Measurements from ENCODE around the gene MYOM3.
"Not testable (repeated sequence)": the region's sequence is repeated elsewhere in the genome, so short reads cannot be mapped to it uniquely, and the experiment has no call there.

The MYOM3 gene

DNA sequence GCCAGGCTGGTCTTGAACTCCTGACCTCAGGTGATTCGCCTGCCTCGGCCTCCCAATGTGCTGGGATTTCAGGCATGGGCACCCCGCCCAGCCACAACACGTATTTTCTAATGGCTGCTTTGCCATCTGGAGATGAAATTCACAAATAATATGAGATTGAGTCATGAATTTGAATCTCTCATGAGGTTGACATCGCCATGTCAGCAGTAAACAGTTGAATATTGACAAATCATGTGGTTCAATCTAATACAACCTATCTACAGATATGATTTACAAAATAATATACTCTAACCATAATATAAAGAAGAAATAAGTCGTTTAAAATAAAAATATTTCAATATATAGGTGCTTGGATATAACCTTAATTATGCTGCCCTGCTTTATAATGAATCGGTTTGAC, 42.1 kb downstream of the MYOM3 start:
- DNase-seq, result no peak

DNA sequence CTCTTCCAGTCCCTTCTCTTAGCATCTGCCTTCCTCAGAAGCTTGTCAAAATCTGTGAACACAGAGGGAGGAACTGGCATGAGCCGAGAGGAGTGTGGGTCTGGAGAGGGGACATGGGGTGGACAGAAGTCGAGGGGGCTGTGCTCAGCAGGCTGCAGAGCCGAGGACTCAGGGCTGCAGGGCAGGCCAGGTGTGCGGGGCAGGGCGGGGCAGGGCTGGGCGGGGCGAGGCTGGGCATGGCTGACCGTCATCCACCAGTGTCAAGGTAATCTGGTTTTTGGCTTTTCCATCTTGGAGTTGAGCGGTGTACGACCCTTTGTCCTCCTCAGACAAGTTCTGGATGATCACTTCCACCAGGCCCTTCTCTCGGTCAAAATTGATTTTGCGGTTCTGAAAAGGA, 44.0 kb downstream of the MYOM3 start:
- DNase-seq, result no peak

DNA sequence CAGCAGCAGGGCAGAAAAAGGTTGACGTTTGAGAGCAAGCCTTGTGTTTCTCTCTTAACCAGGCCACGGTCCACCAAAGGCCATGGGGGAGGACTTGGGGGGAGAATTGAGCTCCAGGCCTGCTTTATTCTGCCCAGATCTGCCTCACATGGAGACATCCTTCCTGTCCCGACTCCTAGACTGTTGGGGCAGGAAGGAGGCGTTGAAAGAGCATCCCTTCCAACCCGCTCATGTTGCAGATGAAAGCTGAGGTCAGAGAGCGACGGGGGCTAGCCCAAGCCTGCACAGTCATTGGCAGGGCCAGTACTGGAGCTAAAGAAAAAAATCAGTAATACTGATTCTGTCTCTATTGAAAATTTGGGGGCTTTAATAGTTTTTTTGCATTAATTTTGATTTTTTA, 46.6 kb downstream of the MYOM3 start:
- no peak for DNase-seq

DNA sequence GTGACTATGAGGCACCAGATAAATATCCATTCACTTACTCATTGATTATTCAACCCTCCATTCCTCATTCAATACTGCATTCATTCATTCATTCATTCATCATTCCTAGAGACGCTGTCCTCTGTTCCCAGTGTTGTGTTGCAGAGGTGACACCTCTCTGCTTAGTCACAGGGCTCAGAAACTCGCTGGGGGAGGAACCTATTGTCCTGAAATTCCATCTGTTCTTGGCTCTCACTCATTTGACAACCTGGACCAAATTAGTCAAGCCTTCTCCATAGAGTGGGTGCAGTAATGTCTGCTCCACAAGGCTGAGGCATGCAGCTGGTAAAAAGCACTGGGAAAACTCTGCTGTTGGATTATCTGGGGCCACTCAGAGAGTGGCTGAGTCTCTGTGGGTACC, 49.7 kb downstream of the MYOM3 start:
- no peak for DNase-seq

DNA sequence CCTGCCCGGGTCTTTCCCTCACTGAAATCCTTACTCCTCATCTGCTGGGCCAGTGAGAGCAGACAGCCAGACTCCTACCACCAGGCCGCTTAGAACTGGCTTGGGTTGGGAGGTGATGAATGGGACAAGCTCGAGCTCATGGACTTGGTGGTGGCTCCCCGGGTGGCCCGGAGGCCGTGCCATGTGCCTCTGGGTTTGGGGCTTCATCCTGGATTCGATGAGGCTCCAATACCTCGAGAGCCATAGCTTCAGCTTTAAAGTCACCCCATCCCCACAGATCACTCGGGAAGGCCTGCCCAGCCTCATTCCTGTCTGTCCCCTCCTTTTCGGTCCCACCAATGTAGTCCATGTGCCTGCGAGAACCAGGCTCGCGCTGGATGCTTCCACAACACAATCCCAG, 51.5 kb downstream of the MYOM3 start:
- no peak for DNase-seq

DNA sequence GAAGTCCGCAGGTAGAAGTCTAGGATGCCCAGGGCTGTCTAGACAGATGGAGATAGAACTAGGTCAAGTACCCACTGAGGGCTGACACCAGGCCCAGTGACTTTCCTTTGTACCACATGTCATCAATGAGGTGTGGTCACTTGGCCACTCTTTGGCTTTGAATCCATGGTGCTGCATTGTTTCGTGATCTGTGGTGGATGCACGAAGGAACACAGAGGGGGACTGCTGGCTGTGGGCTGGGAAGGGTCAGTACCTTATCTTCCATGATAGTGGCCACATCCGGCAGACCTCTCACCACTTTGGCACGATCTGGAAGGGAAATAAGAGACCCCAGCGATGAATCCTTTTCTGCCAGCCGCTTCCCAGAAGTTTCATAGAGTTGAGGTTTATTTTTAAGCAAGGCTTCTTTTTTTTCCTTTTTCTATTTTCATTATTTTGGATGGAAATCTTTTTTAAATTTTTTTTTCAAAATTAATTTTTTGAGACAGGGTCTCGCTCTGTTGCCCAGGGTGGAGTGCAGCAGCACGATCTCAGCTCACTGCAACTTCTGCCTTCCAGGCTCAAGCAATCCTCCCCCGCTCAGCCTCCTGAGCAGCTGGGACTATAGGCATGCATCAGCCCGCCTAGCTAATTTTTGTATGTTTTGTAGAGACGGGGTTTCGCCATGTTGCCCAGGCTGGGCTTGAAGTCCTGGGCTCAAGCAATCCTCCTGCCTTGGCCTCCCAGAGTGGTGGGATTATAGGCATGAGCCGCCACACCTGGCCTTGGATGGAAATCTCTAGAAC, 53.1 kb downstream of the MYOM3 start:
- DNase-seq, result no peak

DNA sequence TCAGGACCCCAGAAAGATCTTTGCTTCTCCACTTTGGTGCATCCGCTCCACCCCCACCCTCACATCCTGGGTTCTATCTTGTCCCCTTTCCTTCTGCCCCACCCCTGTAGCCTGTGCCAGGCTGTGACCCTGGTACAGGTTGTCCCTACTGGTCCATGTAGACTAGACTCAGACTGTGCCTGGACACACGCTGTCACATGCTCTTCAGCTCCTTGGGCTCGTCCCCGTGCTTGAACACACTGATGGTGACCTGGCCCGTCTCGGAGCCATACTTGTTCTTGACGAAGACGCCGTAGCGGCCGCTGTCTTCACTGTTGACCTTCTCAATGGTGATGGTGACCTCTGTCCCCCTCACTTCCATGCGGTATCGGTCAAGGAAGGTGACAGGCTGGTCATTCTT, 54.8 kb downstream of the MYOM3 start:
- DNase-seq, result no peak

DNA sequence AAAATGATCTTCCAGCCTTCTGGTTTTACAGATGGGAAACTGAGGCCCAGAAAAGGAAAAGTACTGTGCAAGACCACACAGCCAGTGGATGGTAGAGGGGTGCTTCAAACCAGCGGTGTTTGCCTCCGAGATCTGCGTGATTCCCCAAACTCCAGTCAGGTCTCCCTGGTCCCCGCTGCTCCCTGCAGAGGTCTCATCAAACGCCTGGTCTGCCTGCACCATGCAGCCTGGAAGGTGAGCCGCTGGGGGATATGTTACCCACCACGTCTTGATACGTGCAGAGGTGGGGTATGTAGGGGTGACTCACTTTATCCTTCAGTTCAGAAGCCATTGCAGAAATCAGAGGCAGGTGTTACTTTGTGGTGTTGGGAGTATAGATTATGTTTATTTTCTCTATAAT, 56.3 kb downstream of the MYOM3 start:
- DNase-seq, result no peak

DNA sequence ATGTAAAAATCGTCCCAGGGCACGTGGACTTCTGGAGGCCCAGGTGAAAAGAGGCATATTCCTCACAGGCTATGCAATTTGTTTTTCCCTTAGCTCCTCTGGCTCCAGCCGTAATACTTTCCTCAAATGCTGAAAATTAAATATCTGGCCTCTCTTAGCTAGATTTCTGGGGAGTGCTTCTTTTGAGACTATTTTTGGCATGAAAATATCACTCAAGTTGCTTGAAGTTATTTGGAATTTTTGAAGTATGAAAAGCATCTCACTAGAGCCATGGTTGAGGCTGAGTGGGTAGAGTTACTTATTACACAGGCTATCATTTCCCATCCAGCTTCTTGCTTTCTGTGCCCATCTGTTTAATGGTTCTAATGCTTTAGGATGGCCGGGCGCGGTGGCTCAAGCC, 59.7 kb downstream of the MYOM3 start:
- DNase-seq, result no peak

DNA sequence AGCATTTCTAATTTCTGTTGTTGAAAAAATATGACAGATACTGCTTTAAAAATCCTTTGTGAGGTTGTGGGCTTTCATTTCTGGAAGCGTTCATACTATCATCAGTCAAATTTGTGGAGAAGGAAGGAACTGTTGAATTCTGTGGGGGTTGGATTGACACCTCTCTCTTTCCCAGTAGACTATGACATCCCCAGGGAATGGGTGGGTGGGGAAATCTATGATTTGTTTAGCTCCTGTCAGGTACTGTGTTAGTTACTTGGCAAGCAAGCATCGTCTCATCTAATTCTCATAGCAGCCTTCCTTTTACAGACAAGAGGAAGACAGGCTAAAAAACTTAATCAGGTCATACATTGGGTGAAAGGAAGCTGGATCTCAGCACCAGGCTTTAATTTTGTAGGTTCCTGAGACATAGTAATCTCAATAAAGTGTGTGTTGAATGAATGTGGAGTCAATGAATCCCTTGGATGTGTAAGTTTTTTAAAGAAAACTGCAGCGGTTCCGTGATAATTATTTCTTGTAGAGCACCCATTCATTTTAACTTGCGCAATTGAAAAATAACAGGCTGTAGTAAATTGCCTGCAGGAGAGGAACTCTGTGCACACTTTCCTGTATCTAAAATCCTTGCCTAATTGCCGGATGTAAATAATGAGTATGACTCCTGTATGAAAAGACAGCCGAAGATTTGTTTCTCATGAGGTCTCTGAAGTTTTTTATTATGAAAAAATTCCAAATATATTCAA, 60.6 kb downstream of the MYOM3 start:
- no peak for DNase-seq

DNA sequence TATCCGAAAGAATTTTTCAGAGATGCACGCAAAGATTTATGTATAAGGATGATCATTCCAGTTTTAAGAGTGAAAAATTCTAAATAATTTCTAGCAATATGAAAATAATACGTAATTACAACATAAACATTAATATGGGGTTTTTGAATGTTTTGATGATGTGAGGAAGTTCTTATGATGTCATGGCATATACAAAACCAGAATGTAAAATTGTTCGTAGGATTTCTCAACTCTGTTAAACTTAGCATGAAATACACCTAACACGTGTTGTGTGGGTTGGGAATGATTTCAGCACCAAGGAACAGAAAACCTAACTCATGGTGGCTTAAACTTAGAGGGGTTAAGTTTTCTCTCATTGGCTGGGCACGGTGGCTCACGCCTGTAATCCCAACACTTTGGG, 62.2 kb downstream of the MYOM3 start:
- no peak for DNase-seq

DNA sequence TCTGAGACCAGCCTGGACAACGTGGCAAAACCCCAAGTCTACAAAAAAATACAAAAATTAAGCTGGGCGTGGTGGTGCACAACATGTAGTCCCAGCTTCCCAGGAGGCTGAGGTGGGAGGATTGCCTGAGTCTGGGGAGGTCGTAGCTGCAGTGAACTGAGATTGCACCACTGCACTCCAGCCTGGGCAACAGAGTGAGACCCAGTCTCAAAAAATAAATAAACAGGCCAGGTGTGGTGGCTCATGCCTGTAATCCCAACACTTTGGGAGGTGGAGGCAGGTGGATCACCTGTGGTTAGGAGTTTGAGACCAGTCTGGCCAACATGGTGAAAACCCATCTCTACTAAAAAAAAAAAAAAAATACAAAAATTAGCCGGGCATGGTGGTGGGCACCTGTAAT, 63.0 kb downstream of the MYOM3 start:
- DNase-seq, result not testable (repeated sequence)

DNA sequence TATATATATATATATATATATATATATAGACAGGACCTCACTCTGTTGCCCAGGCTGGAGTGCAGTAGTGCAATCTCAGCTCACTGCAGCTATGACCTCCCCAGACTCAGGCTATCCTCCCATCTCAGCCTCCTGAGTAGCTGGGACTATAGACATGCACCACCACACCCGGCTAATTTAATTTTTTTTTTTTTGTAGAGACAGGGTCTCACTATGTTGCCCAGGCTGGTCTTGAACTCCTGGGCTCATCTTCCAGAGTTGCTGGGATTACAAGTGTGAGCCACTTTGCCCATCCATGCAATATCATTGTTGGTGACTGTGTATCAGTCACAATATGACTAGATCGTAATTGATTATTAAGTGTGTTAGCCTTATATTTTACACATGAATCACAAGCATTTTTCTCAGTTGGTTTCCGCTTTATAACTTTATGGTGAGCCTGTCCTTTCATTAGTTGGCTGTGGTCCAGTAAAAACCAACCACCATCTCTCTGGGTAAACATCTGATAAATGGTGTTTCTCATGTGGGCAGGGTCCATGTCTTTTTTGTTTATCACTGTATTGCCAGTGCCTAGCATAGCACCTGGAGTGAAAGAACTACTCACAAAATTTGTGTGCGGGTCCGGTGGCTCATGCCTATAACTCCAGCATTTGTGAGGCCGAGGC, 63.6 kb downstream of the MYOM3 start:
- no peak for DNase-seq

DNA sequence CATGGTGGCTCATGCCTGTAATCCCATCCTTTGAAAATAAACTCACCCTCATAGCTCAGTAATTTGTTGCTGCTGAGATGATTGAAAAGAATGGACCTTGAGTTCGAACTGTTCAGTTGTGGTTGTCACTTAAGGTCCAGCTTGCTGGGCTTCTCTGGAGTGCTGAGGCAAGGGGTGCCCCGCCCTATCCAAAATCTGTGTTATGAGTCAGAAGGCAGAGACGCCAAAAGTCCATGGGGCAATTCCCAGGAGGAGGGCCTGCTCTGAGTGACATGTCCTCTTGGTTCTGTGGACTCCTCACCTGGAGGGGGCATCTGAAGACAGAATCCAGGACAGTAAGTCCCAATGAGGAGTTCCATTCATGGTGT, 64.8 kb downstream of the MYOM3 start:
- no peak for DNase-seq

DNA sequence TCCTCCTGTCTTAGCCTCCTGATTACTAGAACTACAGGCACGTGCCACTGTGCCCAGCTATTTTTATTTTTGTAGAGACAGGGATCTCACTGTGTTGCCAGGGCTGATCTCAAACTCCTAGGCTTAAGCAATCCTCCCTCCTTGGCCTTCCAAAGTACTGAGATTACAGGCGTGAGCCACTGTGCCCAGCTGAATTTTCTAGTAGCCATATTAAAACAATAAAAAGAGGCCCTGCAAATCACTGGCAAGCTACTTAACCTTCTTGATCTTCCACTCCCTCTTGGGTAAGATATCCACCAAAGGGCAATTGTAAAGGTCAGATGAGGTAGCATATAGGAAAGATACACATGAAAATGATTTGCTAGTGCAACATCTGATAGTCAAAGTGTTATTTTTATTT, 66.2 kb downstream of the MYOM3 start:
- DNase-seq, result no peak

DNA sequence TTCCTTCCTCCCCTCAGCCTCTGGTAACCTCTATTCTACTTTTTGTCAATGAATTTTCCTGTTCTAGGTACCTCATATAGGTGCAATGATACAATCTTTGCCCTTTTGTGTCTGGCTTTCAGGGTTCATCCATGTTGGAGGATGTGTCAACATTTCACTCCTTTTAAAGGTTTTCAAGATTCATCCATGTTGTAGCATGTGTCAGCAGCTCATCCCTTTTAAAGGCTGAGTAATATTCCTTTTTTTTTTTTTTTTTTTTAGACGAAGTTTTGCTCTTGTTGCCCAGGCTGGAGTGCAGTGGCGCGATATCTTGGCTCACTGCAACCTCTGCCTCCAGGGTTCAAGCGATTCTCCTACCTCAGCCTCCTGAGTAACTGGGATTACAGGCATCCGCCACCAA, 67.3 kb downstream of the MYOM3 start:
- not testable (repeated sequence) for DNase-seq

DNA sequence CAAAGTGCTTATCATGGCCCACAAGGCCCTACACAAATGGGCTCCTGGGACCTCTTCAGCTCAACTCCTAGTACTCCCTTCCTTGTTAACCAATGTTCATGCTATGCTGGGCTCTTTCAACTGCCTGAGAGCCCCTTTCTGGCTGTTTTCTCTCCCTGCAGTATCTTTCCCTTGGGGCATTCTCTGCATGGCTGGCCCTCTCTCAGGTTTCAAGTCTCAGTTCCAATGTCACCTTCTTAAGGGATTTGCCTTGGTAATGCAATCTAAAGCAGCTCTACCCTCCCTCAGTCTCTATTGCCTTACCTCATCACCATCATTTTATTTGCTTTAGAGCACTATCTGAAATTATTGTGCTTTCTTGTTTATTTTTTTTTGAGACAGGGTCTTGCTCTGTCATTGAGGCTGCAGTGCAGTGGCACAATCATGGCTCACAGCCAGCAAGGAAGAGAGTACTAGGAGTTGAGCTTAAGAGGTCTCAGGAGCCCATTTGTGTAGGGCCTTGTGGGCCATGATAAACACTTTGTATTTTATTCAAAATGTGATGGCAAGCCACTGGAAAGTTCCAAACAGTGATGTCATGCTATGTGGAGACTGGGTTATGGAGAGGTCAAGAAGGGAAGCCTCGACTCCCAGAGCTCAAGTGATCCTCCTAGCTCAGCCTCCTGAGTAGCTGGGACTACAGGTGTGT, 68.4 kb downstream of the MYOM3 start:
- peak; percentile 78 for DNase-seq

DNA sequence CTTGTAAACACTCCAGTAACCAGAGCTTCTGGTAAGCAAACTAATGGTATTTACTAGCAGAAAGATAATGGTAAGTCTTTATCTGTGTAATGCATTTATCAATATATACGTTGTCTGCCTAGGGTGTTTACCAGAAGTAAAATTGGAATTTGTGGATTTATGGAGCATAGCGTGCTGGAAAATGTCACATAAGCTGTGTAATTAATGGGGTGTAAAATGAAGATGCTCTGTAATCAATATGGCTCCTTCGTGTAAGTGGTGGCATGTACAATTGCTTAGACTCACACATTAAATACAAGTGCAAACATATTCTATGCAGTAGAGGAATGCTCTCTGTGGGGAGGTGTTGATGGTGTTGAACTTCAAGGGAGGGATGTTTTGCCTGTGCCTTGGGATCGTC, 69.6 kb downstream of the MYOM3 start:
- DNase-seq, result no peak

DNA sequence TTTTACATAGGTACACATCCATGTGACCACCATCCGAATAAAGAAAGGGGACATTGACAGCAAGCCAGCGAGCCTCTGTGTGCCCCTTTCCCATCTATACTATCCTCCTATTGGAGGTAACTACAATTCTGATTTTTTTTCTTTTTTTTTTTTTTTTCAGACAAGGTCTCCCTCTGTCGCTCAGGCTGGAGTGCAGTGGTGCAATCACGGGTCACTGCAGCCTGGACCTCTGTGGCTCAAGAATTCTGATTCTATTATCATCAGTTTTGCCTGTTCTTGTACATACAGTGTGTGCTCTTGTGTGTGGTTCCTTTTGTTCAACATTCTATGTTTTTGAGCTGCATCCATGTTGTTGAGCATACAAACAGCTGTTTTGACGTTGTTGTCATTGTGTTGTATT, 75.8 kb downstream of the MYOM3 start:
- DNase-seq, result no peak

DNA sequence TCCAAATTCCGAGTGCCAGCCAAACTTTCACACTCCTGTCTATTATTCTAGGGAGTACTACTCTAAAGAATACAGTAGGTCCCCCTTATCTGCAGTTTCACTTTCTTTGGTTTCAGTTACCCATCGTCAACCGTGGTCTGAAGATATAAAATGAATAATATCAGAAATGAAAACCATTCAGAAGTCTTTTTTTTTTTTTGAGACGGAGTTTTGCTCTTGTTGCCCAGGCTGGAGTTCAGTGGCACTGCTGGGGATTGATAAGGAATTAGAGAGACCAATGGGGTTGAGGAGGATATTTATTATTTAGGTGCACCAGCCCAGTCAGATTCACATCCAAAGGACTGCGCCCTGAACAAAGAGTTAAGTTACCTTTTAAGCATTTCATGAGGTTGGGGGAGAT, 79.0 kb downstream of the MYOM3 start:
- DNase-seq, result no peak

DNA sequence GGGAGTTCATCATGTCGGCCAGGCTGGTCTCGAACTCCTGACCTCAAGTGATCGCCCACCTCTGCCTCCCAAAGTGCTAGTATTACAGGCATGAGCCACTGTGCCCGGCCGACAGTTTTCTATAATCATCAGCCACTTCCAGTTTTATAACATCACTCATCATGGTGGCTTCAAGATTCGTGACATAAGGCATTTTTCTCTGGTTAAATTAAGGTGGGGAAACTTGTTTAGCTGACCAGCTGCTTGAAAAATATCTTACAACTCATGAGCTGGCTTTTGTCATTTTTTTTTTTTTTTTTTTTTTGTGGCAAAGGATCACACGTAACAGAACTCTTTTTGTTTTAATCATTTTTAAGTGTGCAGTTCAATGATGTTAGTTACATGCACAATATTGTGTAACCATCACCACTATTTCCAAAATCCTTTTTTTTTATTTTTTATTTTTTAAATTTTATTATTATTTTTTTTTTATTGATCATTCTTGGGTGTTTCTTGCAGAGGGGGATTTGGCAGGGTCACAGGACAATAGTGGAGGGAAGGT, 80.9 kb downstream of the MYOM3 start:
- not testable (repeated sequence) for DNase-seq

DNA sequence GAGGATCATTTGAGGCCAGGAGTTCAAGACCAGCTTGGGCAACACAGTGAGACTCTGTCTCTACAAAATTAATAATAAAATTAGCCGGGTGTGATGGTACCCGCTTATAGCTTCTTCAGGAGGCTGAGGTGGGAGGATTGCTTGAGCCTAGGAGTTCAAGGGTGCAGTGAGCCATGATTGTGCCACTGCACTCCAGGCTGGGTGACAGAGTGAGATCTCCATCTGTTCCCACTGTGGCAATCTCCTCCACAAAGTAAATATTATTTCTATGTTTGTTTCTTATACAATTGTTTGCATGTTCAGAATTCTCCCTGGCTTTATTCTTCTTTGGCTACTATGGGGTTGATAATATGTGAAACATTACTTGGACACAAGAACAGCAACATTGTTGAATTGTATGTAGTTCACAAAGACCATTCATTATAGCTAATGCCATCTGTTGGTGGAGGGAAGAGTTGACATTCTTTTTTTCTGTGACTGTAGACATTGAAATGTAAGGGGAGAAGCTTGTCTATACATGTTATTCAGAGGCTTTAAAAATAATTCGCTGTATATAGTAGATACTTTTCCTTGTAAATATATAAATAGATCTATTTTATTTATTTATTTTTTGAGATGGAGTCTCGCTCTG, 84.0 kb downstream of the MYOM3 start:
- peak; percentile 57 for DNase-seq

Data from NCI-H2171 treated with DMSO at 0.1 percent for 48 hours (cell line).